ENCODE data around the gene PTPN6.

DNA sequence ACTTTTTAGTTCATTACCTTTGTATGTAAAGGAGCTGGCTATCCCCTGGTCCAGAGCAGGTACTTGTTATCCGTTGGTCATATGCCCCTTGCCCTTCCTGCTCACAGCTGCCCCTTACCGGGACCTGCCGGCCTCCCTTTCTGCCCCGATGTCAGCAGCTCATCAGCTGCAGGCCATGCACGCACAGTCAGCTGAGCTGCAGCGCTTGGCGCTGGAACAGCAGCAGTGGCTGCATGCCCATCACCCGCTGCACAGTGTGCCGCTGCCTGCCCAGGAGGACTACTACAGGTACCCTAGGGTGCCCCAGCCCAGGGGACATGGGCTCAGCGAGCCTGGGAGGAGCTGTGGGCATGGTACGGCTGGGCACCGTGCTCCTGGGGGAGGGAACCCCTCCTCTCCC is 9.9 kb upstream of the PTPN6 start:
- no peak for TF ChIP-seq EZH2 (IDR thresholded peaks at IDR 0.05)
- TF ChIP-seq RAD21 (IDR thresholded peaks at IDR 0.05; ENCODE audit: low read depth): no peak

All from HCT116 (cell line).